Kidney tubule cell (primary cell): ENCODE results near the gene COL9A1.

Experiments used
- DNase-seq: peaks from one replicate; pipeline ENCODE4 v3.0.0-alpha.2; 2018; ENCODE audit warnings: low spot score

Gene COL9A1

GRCh38 chr6:70171236-70171635 lies 131.6 kb downstream of the COL9A1 start:
- DNase-seq = no peak

DNA sequence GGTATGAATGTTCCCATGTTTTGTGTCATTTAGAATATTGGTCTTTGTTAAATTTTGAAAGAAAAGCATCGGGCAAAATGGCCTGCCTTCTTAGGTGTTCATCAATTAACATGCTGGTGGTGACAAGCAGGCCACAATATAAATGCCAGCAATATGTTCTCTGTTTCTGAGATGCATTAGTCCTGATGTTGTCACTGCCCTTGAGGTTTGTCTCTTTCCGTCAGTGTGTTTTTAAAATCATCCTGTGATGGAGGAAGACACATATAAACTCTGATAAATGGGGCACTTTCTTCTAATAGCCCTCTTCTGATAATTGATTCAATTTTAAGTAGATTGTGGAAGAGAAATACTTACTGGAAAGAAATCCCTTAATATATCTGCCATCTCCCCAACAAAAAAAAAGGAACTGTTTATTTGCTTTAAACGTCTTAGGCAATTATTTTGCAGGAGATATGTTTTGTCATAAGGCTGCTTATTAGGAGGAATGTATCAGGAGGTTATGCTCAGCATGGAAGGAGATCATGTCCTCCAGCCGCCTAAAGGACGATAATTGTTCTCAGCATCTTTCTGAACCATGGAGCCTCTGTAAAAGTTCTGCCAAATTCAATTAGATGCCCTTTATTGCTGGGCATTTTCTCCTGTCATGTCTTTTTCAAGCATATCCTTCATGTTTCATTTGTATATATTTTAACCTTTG lies 134.1 kb downstream of the COL9A1 start:
- no peak for DNase-seq
